Endodermal cell (in vitro differentiated cells): ENCODE results near the gene TRIM72. TPM values are rescaled to one million over a fixed set of nuclear protein-coding genes. Genes with fewer than 3 reads are reported as not detected.

ENCODE experiments used
- DNase-seq: peaks from one replicate; pipeline ENCODE4 v3.0.0-alpha.2; 2017
- H3K27ac ChIP-seq: 2 replicates; pipeline ENCODE4 v1.5.1; 2013; ENCODE audit warnings: mild to moderate bottlenecking, low read depth, low read length, moderate library complexity
- H3K27me3 ChIP-seq: 2 replicates; pipeline ENCODE4 v1.6.1; 2013; ENCODE audit warnings: mild to moderate bottlenecking, low read length, moderate library complexity; ENCODE audit not compliant: insufficient read depth, control insufficient read depth, poor library complexity, severe bottlenecking
- H3K36me3 ChIP-seq: 2 replicates; pipeline ENCODE4 v1.7.0; 2013; ENCODE audit warnings: mild to moderate bottlenecking, low read length, moderate library complexity; ENCODE audit not compliant: control insufficient read depth, insufficient read depth
- H3K4me1 ChIP-seq: one replicate; pipeline ENCODE4 v1.7.0; 2013; ENCODE audit warnings: low read length; ENCODE audit not compliant: control insufficient read depth, insufficient read depth
- H3K4me3 ChIP-seq: 2 replicates; pipeline ENCODE4 v1.5.1; 2013; ENCODE audit warnings: mild to moderate bottlenecking, low read length, moderate library complexity
- H3K9ac ChIP-seq: 2 replicates; pipeline ENCODE4 v1.6.1; 2013; ENCODE audit warnings: mild to moderate bottlenecking, low read length, moderate library complexity; ENCODE audit not compliant: poor library complexity, severe bottlenecking; ENCODE audit errors: extremely low read depth
- H3K9me3 ChIP-seq: 2 replicates; pipeline ENCODE4 v1.6.1; 2013; ENCODE audit warnings: mild to moderate bottlenecking, low read length, moderate library complexity; ENCODE audit not compliant: control insufficient read depth
- H3K27ac Mint-ChIP-seq: 2 replicates; pipeline ENCODE4 v1.8.0; 2020; ENCODE audit warnings: mixed read lengths
- H3K27me3 Mint-ChIP-seq: 2 replicates; pipeline ENCODE4 v1.8.0; 2021; ENCODE audit warnings: mild to moderate bottlenecking, mixed read lengths; ENCODE audit not compliant: insufficient read depth
- H3K36me3 Mint-ChIP-seq: 2 replicates; pipeline ENCODE4 v1.8.0; 2020; ENCODE audit warnings: low read depth, mixed read lengths
- H3K4me1 Mint-ChIP-seq: 2 replicates; pipeline ENCODE4 v1.8.0; 2020; ENCODE audit warnings: mixed read lengths
- H3K4me3 Mint-ChIP-seq: 2 replicates; pipeline ENCODE4 v1.8.0; 2020; ENCODE audit warnings: mild to moderate bottlenecking, moderate library complexity, mixed read lengths
- H3K9me3 Mint-ChIP-seq: 2 replicates; pipeline ENCODE4 v1.8.0; 2020; ENCODE audit warnings: mild to moderate bottlenecking, mixed read lengths
- CTCF ChIP-seq: fragments of 200-600 bp; sonication (generic); conservative IDR thresholded peaks from 2 replicates; pipeline ENCODE4 v1.5.0; 2021; ENCODE audit warnings: antibody characterized with exemption, mild to moderate bottlenecking
- WGBS, 2 experiments: methylation state at CpG; one replicate each; pipeline versions ENCODE4 v1.1.5 to v1.1.7; 2013; ENCODE audit warnings: missing lambda C conversion rate in 2 of 2, mixed read lengths in 1 of 2; ENCODE audit not compliant: insufficient coverage in 1 of 2, insufficient read length in 1 of 2; 5-methylcytosine and 5-hydroxymethylcytosine counted together
- total RNA-seq, 2 donors: library from RNA; stranded (reverse); fragmentation: NEBNext Ultra II Directional in 1 of 2; extraction: Animal tissue kit (Norgen Biotek cat#: 25700) in 1 of 2; gene quantifications; 2 replicates in 1 of 2; 3 replicates in 1 of 2; pipeline ENCODE4 v1.2.1, GENCODE V29; 2021

The TRIM72 gene
- total RNA-seq, 2 donors from 2014 or later: 0.15 to 0.20 TPM

DNA sequence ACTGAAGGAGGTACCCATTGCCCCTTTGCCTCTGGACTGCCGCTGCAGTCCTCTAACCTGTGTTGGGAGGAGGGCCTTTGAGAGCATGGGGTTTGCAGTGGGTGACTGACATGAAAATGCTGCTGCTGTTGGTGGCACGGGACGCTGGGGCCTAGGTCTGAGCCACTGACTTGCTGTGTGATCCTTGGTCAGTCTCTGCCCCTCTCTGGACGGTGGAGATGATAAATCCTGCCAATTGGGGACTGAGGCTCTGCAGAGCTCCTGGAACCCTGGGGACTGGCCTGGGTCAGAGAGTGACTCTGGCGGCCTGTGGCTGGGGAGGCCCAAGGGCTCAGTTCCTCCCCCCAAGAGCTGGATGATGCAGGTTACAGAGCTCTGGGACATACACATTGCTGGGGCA is 9.1 kb downstream of the TRIM72 start:
- no peak overlapping the region for H3K4me3 Mint-ChIP-seq
- H3K4me1 ChIP-seq: no peaks in the 10 kb centered on the region
- no peak overlapping the region for H3K27ac ChIP-seq
- TF ChIP-seq CTCF: no peak
- no peak overlapping the region for H3K4me3 ChIP-seq
- H3K9me3 Mint-ChIP-seq: no peaks in the 10 kb centered on the region
- no peak overlapping the region for H3K9ac ChIP-seq
- H3K36me3 ChIP-seq: no peaks in the 10 kb centered on the region
- H3K4me1 Mint-ChIP-seq: no peaks in the 10 kb centered on the region
- DNase-seq: no peak
- 86 to 89% methylated on average over 4 to 5 of the region's 5 CpGs for WGBS, 2 experiments
- peaks cover 29% of the 10 kb centered on the region for H3K27me3 Mint-ChIP-seq
- no peak overlapping the region for H3K27ac Mint-ChIP-seq
- H3K36me3 Mint-ChIP-seq: no peaks in the 10 kb centered on the region
- no peaks in the 10 kb centered on the region for H3K9me3 ChIP-seq
- H3K27me3 ChIP-seq: peaks cover 11% of the 10 kb centered on the region

DNA sequence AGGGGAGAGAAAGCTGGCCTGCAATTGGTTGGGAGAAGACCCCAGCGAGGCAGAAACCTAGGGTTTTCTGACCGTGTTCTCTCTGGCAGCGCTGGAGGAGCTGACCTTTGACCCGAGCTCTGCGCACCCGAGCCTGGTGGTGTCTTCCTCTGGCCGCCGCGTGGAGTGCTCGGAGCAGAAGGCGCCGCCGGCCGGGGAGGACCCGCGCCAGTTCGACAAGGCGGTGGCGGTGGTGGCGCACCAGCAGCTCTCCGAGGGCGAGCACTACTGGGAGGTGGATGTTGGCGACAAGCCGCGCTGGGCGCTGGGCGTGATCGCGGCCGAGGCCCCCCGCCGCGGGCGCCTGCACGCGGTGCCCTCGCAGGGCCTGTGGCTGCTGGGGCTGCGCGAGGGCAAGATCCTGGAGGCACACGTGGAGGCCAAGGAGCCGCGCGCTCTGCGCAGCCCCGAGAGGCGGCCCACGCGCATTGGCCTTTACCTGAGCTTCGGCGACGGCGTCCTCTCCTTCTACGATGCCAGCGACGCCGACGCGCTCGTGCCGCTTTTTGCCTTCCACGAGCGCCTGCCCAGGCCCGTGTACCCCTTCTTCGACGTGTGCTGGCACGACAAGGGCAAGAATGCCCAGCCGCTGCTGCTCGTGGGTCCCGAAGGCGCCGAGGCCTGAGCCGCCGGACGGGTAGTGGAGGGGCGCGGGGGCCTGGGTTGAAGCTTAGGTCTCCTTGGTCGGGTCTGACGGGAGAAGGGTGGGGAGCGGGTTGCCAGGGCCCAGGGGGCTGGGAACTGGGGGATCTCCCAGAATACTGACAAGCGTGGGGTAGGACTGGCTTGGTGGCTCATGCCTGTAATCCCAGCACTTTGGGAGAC is 10.4 kb downstream of the TRIM72 start:
- 96 to 98% methylated on average over 64 to 80 of the region's 80 CpGs for WGBS, 2 experiments
- H3K9ac ChIP-seq: no peak overlapping the region
- no peak for DNase-seq
- H3K4me3 ChIP-seq: no peak overlapping the region
- H3K27me3 Mint-ChIP-seq: peaks cover 19% of the 10 kb centered on the region
- no peaks in the 10 kb centered on the region for H3K36me3 Mint-ChIP-seq
- H3K4me1 ChIP-seq: no peaks in the 10 kb centered on the region
- no peaks in the 10 kb centered on the region for H3K9me3 ChIP-seq
- no peak overlapping the region for H3K27ac ChIP-seq
- H3K4me3 Mint-ChIP-seq: no peak overlapping the region
- no peaks in the 10 kb centered on the region for H3K4me1 Mint-ChIP-seq
- no peak overlapping the region for H3K27ac Mint-ChIP-seq
- peaks cover 9% of the 10 kb centered on the region for H3K27me3 ChIP-seq
- H3K36me3 ChIP-seq: no peaks in the 10 kb centered on the region
- H3K9me3 Mint-ChIP-seq: no peaks in the 10 kb centered on the region
- TF ChIP-seq CTCF: no peak

- peaks cover 4% of the 10 kb centered on the region for H3K9me3 Mint-ChIP-seq
- no peaks in the 10 kb centered on the region for H3K36me3 Mint-ChIP-seq
- no peaks in the 10 kb centered on the region for H3K4me1 ChIP-seq
- peaks cover 9% of the 10 kb centered on the region for H3K27me3 ChIP-seq
- no peaks in the 10 kb centered on the region for H3K36me3 ChIP-seq
- H3K27ac Mint-ChIP-seq: no peak overlapping the region
- 86 to 94% methylated on average over 1 to 2 of the region's 3 CpGs for WGBS, 2 experiments
- TF ChIP-seq CTCF: no peak
- H3K9ac ChIP-seq: no peak overlapping the region
- no peak overlapping the region for H3K27ac ChIP-seq
- no peaks in the 10 kb centered on the region for H3K4me1 Mint-ChIP-seq
- peaks cover 14% of the 10 kb centered on the region for H3K27me3 Mint-ChIP-seq
- H3K4me3 Mint-ChIP-seq: no peak overlapping the region
- no peak overlapping the region for H3K4me3 ChIP-seq
- no peaks in the 10 kb centered on the region for H3K9me3 ChIP-seq
- DNase-seq: no peak
Measured at GRCh38 chr16:31225193-31225592, 11.3 kb downstream of the TRIM72 start.
